Peyer's patch (tissue), 4 donors: Measurements from ENCODE around the gene CALHM3. TPM values are rescaled to one million over a fixed set of nuclear protein-coding genes. Genes with fewer than 3 reads are reported as not detected.
"Not testable (repeated sequence)": the region's sequence is repeated elsewhere in the genome, so short reads cannot be mapped to it uniquely, and the experiment has no call there.

Experiments used
- DNase-seq, 3 donors: peaks; one replicate each; pipeline ENCODE4 v3.0.0-alpha.2; 2017 to 2019
- H3K27ac ChIP-seq, 4 donors: fragments of 200-600 bp; sonication (generic); one replicate each; pipeline ENCODE4 v1.5.1; 2016 to 2019
- H3K27me3 ChIP-seq, 2 donors: fragments of 200-600 bp; sonication (generic); one replicate each; pipeline ENCODE4 v1.5.1; 2019
- H3K36me3 ChIP-seq, 3 donors: fragments of 200-600 bp; sonication (generic); one replicate each; pipeline ENCODE4 v1.5.1; 2016 to 2019
- H3K4me1 ChIP-seq, 4 donors: fragments of 200-600 bp; sonication (generic); one replicate each; pipeline ENCODE4 v1.5.1; 2016 to 2019
- H3K4me3 ChIP-seq, 4 donors: fragments of 200-600 bp; sonication (generic); 1 replicate in 3 of 4; 2 replicates in 1 of 4; pipeline ENCODE4 v1.5.1; 2016 to 2019; ENCODE audit warnings: mild to moderate bottlenecking in 1 of 4
- H3K9me3 ChIP-seq, 4 donors: fragments of 200-600 bp; sonication (generic); one replicate each; pipeline ENCODE4 v1.5.1; 2016 to 2019; ENCODE audit warnings: mild to moderate bottlenecking in 1 of 4
- CTCF ChIP-seq, 6 experiments: fragments of 450-650 bp in 4 of 6; fragments of 200-600 bp in 2 of 6; sonication (generic) in 1 of 6; IDR thresholded peaks; one replicate each; pipeline ENCODE4 v1.5.1; 2017 to 2019; ENCODE audit warnings: antibody characterized with exemption in 6 of 6, mild to moderate bottlenecking in 3 of 6, moderate library complexity in 1 of 6
- POLR2A ChIP-seq, 2 donors: fragments of 450-650 bp; IDR thresholded peaks; one replicate each; pipeline ENCODE4 v1.5.1; 2017; ENCODE audit warnings: antibody characterized with exemption in 2 of 2, mild to moderate bottlenecking in 2 of 2, moderate library complexity in 2 of 2
- total RNA-seq, 4 donors: library from RNA; depleted of rRNA; stranded (reverse); fragments of >200 nt; gene quantifications; one replicate each; pipeline ENCODE4 v1.1.0, GENCODE V29; 2016

Gene CALHM3
- total RNA-seq, 4 donors from 2014 or later = not detected

DNA sequence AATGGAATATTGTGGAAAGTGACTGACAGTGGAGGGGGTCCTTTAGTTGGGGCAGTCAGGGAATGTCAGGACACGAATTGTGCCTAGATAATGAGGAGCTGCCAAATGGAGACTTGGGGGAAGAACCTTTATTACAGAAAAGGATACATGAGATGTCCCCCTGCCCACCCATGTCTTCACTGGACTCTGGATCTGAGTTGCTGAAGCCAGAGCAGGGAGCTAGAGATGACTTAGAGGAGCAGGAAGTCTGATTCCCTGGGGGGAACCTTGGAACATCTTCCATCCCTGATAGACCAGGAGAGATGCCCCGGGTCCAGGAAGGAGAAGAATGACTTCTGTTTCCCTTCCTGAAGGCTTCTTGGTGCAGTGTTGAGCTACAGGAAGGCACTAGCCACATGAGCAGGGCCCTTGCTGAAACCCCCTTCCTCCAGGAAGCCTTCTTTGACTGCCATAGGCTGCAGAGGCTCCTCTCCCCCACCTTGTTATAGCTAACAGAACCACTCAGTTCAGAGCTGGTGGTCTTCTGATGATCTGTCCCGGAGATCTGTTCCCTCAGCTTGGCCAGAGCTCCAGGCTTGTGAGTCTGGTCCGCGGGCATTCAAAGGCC lies 13.7 kb upstream of the CALHM3 start:
- H3K4me1 ChIP-seq = peaks cover 0 to 10% (median 4%) of the 10 kb centered on the region in 4 donors
- no peak overlapping the region for H3K27ac ChIP-seq
- no peak for DNase-seq
- peak overlapping the region in 2 of 4 donors; percentile 66 to 72 for H3K4me3 ChIP-seq
- H3K9me3 ChIP-seq = no peaks in the 10 kb centered on the region
- no peak for TF ChIP-seq CTCF (IDR thresholded peaks at IDR 0.05)
- TF ChIP-seq POLR2A (IDR thresholded peaks at IDR 0.05) = no peak
- H3K36me3 ChIP-seq = no peaks in the 10 kb centered on the region
- H3K27me3 ChIP-seq = peaks cover 0 to 17% of the 10 kb centered on the region in 2 donors

- Histone ChIP-seq H3K9me3 (no peaks in the 10 kb centered on the region), H3K27me3 (peaks cover 0 to 17% of the 10 kb centered on the region in 2 donors), H3K4me1 (peaks cover 0 to 10% (median 4%) of the 10 kb centered on the region in 4 donors), H3K4me3 (no peak overlapping the region), H3K36me3 (no peaks in the 10 kb centered on the region), H3K27ac (no peak overlapping the region)
- TF ChIP-seq CTCF (IDR thresholded peaks at IDR 0.05) (no peak), POLR2A (IDR thresholded peaks at IDR 0.05) (no peak)
- no peak for DNase-seq
Observed at GRCh38 chr10:103491729-103492364, 12.8 kb upstream of the CALHM3 start.

GRCh38 chr10:103490986-103491314 lies 11.9 kb upstream of the CALHM3 start:
- no peak for TF ChIP-seq POLR2A (IDR thresholded peaks at IDR 0.05)
- TF ChIP-seq CTCF (IDR thresholded peaks at IDR 0.05) = no peak
- Histone ChIP-seq H3K27ac (no peak overlapping the region), H3K4me3 (no peak overlapping the region), H3K36me3 (no peaks in the 10 kb centered on the region), H3K9me3 (no peaks in the 10 kb centered on the region), H3K4me1 (peaks cover 0 to 10% (median 4%) of the 10 kb centered on the region in 4 donors), H3K27me3 (peaks cover 0 to 17% of the 10 kb centered on the region in 2 donors)
- no peak for DNase-seq

DNA sequence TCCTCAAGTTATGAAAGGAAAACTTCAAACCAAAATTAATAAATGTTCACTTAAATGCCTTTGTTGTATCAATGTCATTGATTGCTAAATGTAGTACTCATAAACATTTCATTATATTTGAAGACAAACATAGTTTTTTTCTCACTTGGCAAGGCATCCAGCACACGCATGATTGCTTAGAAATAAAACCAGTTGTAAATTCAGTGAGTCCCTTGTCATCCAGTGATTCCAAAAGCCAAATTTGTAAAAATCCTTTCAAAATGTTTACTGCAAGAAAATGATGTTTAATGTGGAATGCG lies 8.3 kb upstream of the CALHM3 start:
- no peak overlapping the region for H3K4me3 ChIP-seq
- no peak for DNase-seq
- no peak overlapping the region for H3K27ac ChIP-seq
- no peaks in the 10 kb centered on the region for H3K9me3 ChIP-seq
- H3K4me1 ChIP-seq = no peaks in the 10 kb centered on the region
- H3K36me3 ChIP-seq = no peaks in the 10 kb centered on the region
- H3K27me3 ChIP-seq = no peaks in the 10 kb centered on the region
- TF ChIP-seq CTCF (IDR thresholded peaks at IDR 0.05) (no peak), POLR2A (IDR thresholded peaks at IDR 0.05) (no peak)

- not testable (repeated sequence) for H3K36me3 ChIP-seq, H3K4me1 ChIP-seq, H3K27me3 ChIP-seq, H3K27ac ChIP-seq, H3K4me3 ChIP-seq, H3K9me3 ChIP-seq, DNase-seq
Observed at GRCh38 chr10:103486635-103487409, 7.8 kb upstream of the CALHM3 start.

- Histone ChIP-seq H3K4me3 (no peak overlapping the region), H3K27me3 (no peaks in the 10 kb centered on the region), H3K9me3 (no peaks in the 10 kb centered on the region), H3K36me3 (no peaks in the 10 kb centered on the region), H3K4me1 (no peaks in the 10 kb centered on the region), H3K27ac (no peak overlapping the region)
- peak in 1 of 3 donors; percentile 38 for DNase-seq
- TF ChIP-seq POLR2A (IDR thresholded peaks at IDR 0.05) (no peak), CTCF (IDR thresholded peaks at IDR 0.05) (peak; percentile 50 to 81 (median 65))
Observed at GRCh38 chr10:103481974-103482531, 3.0 kb upstream of the CALHM3 start.
